ENCODE data around the gene TANC1. TPM values are rescaled to one million over a fixed set of nuclear protein-coding genes. Genes with fewer than 3 reads are reported as not detected.

The TANC1 gene
- total RNA-seq, 6 donors from 2014 or later = 41.6 to 101 (median 75.5) TPM

DNA sequence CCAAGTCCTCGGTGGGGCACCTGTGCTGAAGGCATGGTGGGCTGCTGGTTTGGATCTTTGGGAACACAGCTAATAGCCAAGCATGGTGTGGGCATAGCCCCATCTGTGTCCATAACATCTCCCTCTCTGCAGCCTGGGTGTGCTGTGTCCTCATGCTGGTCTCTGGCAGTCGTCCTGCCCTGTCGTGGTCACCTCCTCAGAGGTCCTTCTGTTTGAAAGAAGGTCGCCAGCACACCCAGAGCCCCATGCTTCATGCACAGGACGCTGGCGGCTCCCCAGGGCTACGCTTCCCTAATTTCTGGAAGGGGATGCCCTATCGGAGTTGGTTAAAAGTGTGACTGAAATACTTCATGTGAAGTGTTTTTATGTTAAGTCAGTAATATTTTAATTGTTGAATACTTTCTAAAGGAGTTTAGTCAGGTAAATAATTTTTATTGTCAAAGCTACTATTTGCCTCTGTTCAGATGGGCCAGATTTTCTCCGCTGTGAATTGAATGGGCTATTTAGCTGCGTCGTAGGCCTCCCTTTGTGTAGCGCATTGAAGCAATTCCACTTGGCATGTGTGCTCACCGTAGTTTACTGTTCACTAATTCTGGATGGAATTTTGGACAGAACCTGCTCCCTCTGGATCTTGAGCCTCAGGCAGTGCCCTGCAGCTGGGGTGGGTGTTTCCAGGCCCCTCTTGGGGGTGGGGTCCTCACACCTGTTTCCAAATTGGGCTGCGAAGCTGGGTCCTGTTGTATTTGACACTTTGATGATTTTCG is 236.1 kb downstream of the TANC1 start:
- peaks cover 0 to 31% (median 5%) of the 10 kb centered on the region in 4 donors for H3K36me3 ChIP-seq
- DNase-seq (no peak), ATAC-seq (ENCODE audit: low FRiP score in 2 of 2) (no peak)
- H3K27ac ChIP-seq = no peak overlapping the region
- no peak for TF ChIP-seq POLR2AphosphoS5 (IDR thresholded peaks at IDR 0.05)
- TF ChIP-seq POLR2A (IDR thresholded peaks at IDR 0.05) = no peak
- TF ChIP-seq EP300 (IDR thresholded peaks at IDR 0.05) = no peak
- TF ChIP-seq, protein P1, sequence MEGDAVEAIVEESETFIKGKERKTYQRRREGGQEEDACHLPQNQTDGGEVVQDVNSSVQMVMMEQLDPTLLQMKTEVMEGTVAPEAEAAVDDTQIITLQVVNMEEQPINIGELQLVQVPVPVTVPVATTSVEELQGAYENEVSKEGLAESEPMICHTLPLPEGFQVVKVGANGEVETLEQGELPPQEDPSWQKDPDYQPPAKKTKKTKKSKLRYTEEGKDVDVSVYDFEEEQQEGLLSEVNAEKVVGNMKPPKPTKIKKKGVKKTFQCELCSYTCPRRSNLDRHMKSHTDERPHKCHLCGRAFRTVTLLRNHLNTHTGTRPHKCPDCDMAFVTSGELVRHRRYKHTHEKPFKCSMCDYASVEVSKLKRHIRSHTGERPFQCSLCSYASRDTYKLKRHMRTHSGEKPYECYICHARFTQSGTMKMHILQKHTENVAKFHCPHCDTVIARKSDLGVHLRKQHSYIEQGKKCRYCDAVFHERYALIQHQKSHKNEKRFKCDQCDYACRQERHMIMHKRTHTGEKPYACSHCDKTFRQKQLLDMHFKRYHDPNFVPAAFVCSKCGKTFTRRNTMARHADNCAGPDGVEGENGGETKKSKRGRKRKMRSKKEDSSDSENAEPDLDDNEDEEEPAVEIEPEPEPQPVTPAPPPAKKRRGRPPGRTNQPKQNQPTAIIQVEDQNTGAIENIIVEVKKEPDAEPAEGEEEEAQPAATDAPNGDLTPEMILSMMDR (IDR thresholded peaks at IDR 0.05) = no peak
- H3K27me3 ChIP-seq = no peaks in the 10 kb centered on the region
- no peak overlapping the region for H3K4me3 ChIP-seq
- H3K9me3 ChIP-seq = no peaks in the 10 kb centered on the region
- peaks cover 14 to 33% (median 26%) of the 10 kb centered on the region in 4 donors for H3K4me1 ChIP-seq
- WGBS, 2 donors = 89 to 96% methylated on average over 14 to 15 of the region's 15 CpGs

DNA sequence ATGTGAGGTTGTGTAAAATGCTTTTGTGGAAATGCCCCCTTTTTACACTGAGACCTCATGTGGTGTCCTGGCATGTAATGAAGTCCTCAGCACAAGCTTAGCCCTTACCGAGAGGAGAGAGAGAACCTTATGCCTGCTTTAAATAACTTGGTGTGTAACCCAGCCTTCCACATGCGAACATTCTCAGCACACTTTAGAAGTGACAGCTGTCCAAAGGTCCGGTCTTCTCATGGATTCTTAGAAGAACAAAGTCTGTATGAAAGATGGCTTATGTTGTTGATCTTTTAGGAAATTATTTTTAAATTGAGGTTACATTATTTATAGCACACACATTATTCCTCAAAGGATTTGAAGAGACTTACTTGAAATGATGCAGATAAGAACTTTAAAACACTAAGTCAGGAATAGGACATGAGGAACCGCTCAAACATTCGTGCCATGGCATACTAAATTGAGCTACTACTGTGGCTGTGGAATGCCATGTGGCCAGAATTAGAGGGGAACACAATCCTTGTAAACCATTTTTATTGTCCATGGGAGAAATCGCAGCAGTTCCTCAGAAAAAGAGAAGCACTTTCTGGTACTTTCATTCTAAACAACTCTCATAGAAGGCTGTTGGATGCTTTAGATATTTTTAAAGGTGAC is 238.4 kb downstream of the TANC1 start:
- H3K36me3 ChIP-seq = peaks cover 0 to 35% (median 5%) of the 10 kb centered on the region in 4 donors
- H3K4me3 ChIP-seq = no peak overlapping the region
- no peak for ATAC-seq (ENCODE audit: low FRiP score in 2 of 2)
- no peak for TF ChIP-seq POLR2A (IDR thresholded peaks at IDR 0.05)
- TF ChIP-seq POLR2AphosphoS5 (IDR thresholded peaks at IDR 0.05) = no peak
- no peak for DNase-seq
- WGBS, 2 donors = 85 to 89% methylated on average over 6 of the region's 6 CpGs
- H3K27ac ChIP-seq = no peak overlapping the region
- no peaks in the 10 kb centered on the region for H3K9me3 ChIP-seq
- H3K4me1 ChIP-seq = peaks cover 4 to 30% (median 13%) of the 10 kb centered on the region in 4 donors
- H3K27me3 ChIP-seq = no peaks in the 10 kb centered on the region

DNA sequence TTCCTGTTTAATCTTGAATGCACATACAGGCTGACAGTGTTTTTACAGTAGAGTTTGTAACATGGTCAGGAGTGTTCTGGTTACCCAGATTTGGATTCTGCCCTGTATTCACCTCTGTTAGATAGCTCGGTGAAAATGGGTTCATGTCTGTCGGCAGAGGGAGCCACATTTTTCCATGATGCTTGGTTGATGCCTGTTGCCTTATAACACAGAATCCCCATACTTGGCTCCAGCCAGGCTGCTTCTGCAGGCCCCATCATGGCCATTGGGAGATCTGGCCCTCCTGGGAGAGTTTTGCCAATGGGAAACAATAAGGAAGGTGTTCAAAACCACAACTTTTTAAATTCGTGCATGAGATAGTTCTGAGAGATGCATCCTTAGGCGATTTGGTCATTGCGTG is 240.0 kb downstream of the TANC1 start:
- peak overlapping the region in 1 of 4 donors; percentile 23 for H3K27ac ChIP-seq
- TF ChIP-seq, protein P1 (IDR thresholded peaks at IDR 0.05) = no peak
- TF ChIP-seq POLR2A (IDR thresholded peaks at IDR 0.05) = no peak
- TF ChIP-seq POLR2AphosphoS5 (IDR thresholded peaks at IDR 0.05) = no peak
- TF ChIP-seq EP300 (IDR thresholded peaks at IDR 0.05) = no peak
- H3K4me1 ChIP-seq = peaks cover 0 to 26% (median 4%) of the 10 kb centered on the region in 4 donors
- peaks cover 0 to 49% (median 5%) of the 10 kb centered on the region in 4 donors for H3K36me3 ChIP-seq
- no peaks in the 10 kb centered on the region for H3K9me3 ChIP-seq
- no peak for ATAC-seq (ENCODE audit: low FRiP score in 2 of 2)
- no peak for DNase-seq
- H3K4me3 ChIP-seq = no peak overlapping the region
- WGBS, 2 donors = 76 to 94% methylated on average over 4 to 5 of the region's 5 CpGs
- no peaks in the 10 kb centered on the region for H3K27me3 ChIP-seq

DNA sequence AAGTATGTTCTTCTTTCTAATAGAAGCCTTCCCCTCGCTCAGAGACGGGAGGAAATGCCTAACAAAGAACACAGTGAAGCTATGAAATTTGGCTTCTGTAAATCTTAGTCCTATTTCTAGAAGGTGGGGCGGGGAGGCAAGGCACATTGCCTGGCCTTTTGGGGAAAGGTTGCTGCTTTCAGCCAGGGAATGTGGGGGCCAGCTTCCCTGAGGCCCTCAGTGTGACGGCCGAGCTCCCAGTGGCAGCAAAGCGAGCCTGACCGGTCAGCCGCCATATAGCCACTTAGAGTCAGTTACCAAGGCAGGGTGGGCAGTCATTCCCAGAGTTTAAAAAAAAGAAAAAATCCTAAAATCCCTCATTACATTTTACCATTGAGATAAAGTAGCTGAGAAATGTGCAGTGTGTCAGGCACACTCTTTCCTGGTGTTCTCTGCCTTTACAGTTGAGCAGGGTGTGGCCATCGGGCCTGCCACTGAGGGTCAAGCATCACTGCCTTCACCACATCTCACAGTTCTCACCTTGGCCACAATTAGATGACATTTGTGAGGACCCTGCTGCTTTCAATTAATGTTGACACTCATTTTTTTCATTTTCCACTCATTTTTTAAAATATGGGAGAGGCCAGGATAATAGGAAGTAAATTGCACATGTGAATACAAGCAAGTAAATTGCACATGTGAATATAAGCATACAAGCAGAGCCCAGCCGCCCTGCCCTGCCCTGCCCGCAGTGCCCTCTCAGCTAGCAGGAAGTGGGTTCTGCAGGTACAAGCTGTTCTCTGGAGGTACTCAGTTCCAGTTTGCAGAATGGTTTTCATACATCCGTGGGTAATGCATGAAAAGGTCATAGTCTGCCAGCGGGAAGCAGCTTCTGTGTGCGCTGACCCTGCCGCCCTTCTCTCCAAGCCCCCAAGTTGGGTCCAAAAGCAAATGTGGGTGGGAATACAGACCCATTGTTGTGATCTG is 241.2 kb downstream of the TANC1 start:
- H3K27ac ChIP-seq = peak overlapping the region; percentile 8 to 65 (median 38)

More for the DNA sequence above, 241.2 kb downstream of the TANC1 start:
- 85 to 89% methylated on average over 11 to 15 of the region's 15 CpGs for WGBS, 2 donors
- DNase-seq = peak; percentile 69 to 81
- Histone ChIP-seq H3K27me3 (no peaks in the 10 kb centered on the region), H3K36me3 (peaks cover 0 to 51% (median 8%) of the 10 kb centered on the region in 4 donors), H3K4me3 (no peak overlapping the region), H3K4me1 (peaks cover 0 to 26% (median 4%) of the 10 kb centered on the region in 4 donors), H3K9me3 (no peaks in the 10 kb centered on the region)
- ATAC-seq (ENCODE audit: low FRiP score in 2 of 2) = peak in 1 of 2 donors; percentile 35
- TF ChIP-seq, protein P1 (IDR thresholded peaks at IDR 0.05) = no peak
- peak in 2 of 4 donors; percentile 54 to 67 for TF ChIP-seq EP300 (IDR thresholded peaks at IDR 0.05)
- TF ChIP-seq POLR2A (IDR thresholded peaks at IDR 0.05) = no peak
- TF ChIP-seq POLR2AphosphoS5 (IDR thresholded peaks at IDR 0.05) = peak in 1 of 2 donors; percentile 67
